Upper lobe of right lung (tissue), 1 donor: Measurements from ENCODE around the gene EXOSC7. TPM values are rescaled to one million over a fixed set of nuclear protein-coding genes. Genes with fewer than 3 reads are reported as not detected.
A peak's percentile ranks its signal among the peaks of the same experiment; 100 is the strongest.

Experiments used
- ATAC-seq: fragments of 200-7000 bp; cut with Tn5 transposase; one replicate; pipeline ENCODE4 v1.9.1; 2020; ENCODE audit warnings: mild to moderate bottlenecking, moderate library complexity
- DNase-seq: peaks from one replicate; pipeline ENCODE4 v3.0.0-alpha.2; 2020
- H3K27ac ChIP-seq: fragments of 200-600 bp; one replicate; pipeline ENCODE4 v1.8.0; 2022
- H3K27me3 ChIP-seq: fragments of 200-600 bp; one replicate; pipeline ENCODE4 v1.8.0; 2022; ENCODE audit warnings: mild to moderate bottlenecking
- H3K36me3 ChIP-seq: fragments of 200-600 bp; one replicate; pipeline ENCODE4 v1.8.0; 2022
- H3K4me1 ChIP-seq: fragments of 200-600 bp; one replicate; pipeline ENCODE4 v1.8.0; 2022
- H3K4me3 ChIP-seq: fragments of 200-600 bp; one replicate; pipeline ENCODE4 v1.8.0; 2022; ENCODE audit warnings: mild to moderate bottlenecking
- H3K9me3 ChIP-seq: fragments of 200-600 bp; one replicate; pipeline ENCODE4 v1.8.0; 2022
- intact Hi-C: fragments of 100-400 bp; cut with DNase I; formaldehyde crosslinking; loops from one replicate; pipeline ENCODE4 v1.11.0; 2022
- total RNA-seq: library from RNA; stranded (reverse); fragmentation: NEBNext Ultra II Directional; extraction: Animal tissue kit (Norgen Biotek cat#: 25700); gene quantifications from one replicate; pipeline ENCODE4 v1.2.1, GENCODE V29; 2021
- TF ChIP-seq, protein P1 (sequence below): fragments of 200-600 bp; IDR thresholded peaks from one replicate; pipeline ENCODE4 v1.8.0; 2022; ENCODE audit warnings: antibody characterized with exemption
- donor health status: DM: no; HTN: yes; CAD: no; lungs with severe emphysema.

Gene EXOSC7
- total RNA-seq, 1 donor from 2014 or later: 36.2 TPM

DNA sequence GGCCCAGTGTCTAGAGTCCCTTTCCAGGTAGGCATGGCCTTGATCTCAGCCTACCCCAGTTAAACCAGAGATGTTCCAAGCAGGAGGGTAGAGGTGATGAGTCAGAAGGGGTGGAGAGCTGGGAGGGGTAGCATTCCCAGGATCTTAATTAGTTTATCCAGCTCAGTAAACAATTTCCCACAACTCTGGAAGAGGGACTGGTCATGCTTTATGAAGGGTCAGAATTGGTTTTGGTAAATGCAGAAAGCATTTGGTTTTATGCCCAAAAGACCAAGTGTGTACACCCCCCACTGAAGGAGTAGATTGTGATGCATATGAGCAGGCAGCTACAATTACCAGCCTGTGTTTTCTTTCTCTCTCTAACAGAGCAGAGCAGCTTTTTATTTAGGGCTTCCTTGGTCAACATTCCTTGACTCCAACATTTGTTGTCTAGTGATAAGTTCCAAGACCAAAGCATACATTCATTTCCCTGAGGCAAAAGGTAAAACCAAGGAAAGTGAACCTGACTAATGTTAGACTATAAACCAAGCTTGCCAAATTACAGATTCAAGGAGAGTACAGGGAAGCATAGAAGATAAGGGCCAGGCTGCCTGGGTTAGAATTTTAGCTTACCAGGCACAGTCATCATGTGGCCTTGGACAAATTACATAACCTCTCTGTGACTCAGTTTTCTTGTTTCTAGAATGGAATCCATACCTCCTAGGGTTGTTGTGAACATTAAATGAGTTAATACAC lies 17.6 kb downstream of the EXOSC7 start:
- TF ChIP-seq, protein P1, sequence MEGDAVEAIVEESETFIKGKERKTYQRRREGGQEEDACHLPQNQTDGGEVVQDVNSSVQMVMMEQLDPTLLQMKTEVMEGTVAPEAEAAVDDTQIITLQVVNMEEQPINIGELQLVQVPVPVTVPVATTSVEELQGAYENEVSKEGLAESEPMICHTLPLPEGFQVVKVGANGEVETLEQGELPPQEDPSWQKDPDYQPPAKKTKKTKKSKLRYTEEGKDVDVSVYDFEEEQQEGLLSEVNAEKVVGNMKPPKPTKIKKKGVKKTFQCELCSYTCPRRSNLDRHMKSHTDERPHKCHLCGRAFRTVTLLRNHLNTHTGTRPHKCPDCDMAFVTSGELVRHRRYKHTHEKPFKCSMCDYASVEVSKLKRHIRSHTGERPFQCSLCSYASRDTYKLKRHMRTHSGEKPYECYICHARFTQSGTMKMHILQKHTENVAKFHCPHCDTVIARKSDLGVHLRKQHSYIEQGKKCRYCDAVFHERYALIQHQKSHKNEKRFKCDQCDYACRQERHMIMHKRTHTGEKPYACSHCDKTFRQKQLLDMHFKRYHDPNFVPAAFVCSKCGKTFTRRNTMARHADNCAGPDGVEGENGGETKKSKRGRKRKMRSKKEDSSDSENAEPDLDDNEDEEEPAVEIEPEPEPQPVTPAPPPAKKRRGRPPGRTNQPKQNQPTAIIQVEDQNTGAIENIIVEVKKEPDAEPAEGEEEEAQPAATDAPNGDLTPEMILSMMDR: no peak
- H3K27ac ChIP-seq: no peak overlapping the region
- no peak for ATAC-seq
- no peak overlapping the region for H3K4me3 ChIP-seq
- no peak for DNase-seq
- intact Hi-C loops: no loop called here
- peaks cover 32% of the 10 kb centered on the region for H3K4me1 ChIP-seq
- H3K36me3 ChIP-seq: peaks cover 61% of the 10 kb centered on the region
- H3K27me3 ChIP-seq: no peaks in the 10 kb centered on the region
- H3K9me3 ChIP-seq: no peaks in the 10 kb centered on the region

- no peaks in the 10 kb centered on the region for H3K9me3 ChIP-seq
- H3K4me3 ChIP-seq: no peak overlapping the region
- intact Hi-C loops: no loop called here
- DNase-seq (no peak), ATAC-seq (no peak)
- peaks cover 25% of the 10 kb centered on the region for H3K4me1 ChIP-seq
- TF ChIP-seq, protein P1: no peak
- peaks cover 61% of the 10 kb centered on the region for H3K36me3 ChIP-seq
- H3K27ac ChIP-seq: peak overlapping the region; percentile 12
- no peaks in the 10 kb centered on the region for H3K27me3 ChIP-seq
Measured at GRCh38 chr3:44995142-44995770, 19.2 kb downstream of the EXOSC7 start.

- peaks cover 62% of the 10 kb centered on the region for H3K36me3 ChIP-seq
- H3K27me3 ChIP-seq: no peaks in the 10 kb centered on the region
- H3K4me3 ChIP-seq: no peak overlapping the region
- peaks cover 25% of the 10 kb centered on the region for H3K4me1 ChIP-seq
- DNase-seq (no peak), ATAC-seq (no peak)
- intact Hi-C loops: no loop called here
- TF ChIP-seq, protein P1: no peak
- no peaks in the 10 kb centered on the region for H3K9me3 ChIP-seq
- no peak overlapping the region for H3K27ac ChIP-seq
Measured at GRCh38 chr3:44996556-44996969, 20.5 kb downstream of the EXOSC7 start.

GRCh38 chr3:44999782-45000181 lies 23.7 kb downstream of the EXOSC7 start:
- peaks cover 15% of the 10 kb centered on the region for H3K4me1 ChIP-seq
- peak; percentile 51 for ATAC-seq
- DNase-seq: no peak
- H3K36me3 ChIP-seq: peaks cover 69% of the 10 kb centered on the region
- H3K27ac ChIP-seq: no peak overlapping the region
- no peak overlapping the region for H3K4me3 ChIP-seq
- H3K9me3 ChIP-seq: no peaks in the 10 kb centered on the region
- no peaks in the 10 kb centered on the region for H3K27me3 ChIP-seq
- intact Hi-C loops: no loop called here
- TF ChIP-seq, protein P1: no peak

GRCh38 chr3:45000823-45001222 lies 24.8 kb downstream of the EXOSC7 start:
- Histone ChIP-seq H3K4me3 (no peak overlapping the region), H3K36me3 (peaks cover 76% of the 10 kb centered on the region), H3K27ac (no peak overlapping the region), H3K27me3 (no peaks in the 10 kb centered on the region), H3K4me1 (peaks cover 8% of the 10 kb centered on the region), H3K9me3 (no peaks in the 10 kb centered on the region)
- DNase-seq: no peak
- TF ChIP-seq, protein P1: no peak
- intact Hi-C loops: no loop called here
- ATAC-seq: no peak
